Smooth muscle cell of the brain vasculature (primary cell): ENCODE data around the gene C16orf54.
"Not testable (repeated sequence)": the region's sequence is repeated elsewhere in the genome, so short reads cannot be mapped to it uniquely, and the experiment has no call there.

Source experiments
- DNase-seq: peaks from one replicate; pipeline ENCODE4 v3.0.0-alpha.2; 2012; ENCODE audit warnings: low read depth, low spot score

The C16orf54 gene

DNA sequence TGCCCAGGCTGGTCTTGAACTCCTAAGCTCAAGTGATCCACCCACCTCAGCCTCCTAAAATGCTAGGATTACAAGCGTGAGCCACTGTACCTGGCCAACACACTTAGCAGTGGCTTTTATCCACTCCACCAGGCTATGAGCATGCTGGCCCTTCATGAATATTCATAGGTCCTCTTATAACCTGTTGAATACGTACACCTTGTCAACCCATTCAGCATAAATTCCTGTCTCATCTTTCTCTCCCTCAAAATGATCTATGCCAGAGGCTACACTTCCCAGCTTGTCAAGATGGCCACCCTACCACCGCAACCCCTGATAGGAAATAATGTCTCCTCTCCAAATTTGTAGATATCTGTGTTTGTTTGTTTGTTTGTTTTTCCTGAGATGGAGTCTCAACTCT, 21.3 kb upstream of the C16orf54 start:
- DNase-seq = no peak

DNA sequence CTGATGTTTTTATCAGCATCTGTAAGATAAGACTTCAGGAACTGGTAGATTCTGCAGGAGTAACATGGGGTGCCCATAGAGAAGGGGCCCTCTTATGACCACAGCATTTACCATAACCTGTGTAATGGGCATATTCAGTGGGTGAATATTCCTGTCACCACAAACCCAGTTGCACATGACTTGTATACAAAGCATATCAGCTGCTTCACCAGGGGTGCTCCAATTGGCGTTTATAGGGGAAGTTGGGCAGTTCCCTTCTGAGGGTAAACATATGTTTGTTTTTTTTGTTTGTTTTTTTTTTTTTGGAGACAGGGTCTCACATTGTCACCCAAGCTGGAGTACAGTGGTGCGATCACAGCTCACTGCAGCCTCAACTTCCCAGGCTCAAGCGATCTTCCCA, 20.8 kb upstream of the C16orf54 start:
- no peak for DNase-seq

DNA sequence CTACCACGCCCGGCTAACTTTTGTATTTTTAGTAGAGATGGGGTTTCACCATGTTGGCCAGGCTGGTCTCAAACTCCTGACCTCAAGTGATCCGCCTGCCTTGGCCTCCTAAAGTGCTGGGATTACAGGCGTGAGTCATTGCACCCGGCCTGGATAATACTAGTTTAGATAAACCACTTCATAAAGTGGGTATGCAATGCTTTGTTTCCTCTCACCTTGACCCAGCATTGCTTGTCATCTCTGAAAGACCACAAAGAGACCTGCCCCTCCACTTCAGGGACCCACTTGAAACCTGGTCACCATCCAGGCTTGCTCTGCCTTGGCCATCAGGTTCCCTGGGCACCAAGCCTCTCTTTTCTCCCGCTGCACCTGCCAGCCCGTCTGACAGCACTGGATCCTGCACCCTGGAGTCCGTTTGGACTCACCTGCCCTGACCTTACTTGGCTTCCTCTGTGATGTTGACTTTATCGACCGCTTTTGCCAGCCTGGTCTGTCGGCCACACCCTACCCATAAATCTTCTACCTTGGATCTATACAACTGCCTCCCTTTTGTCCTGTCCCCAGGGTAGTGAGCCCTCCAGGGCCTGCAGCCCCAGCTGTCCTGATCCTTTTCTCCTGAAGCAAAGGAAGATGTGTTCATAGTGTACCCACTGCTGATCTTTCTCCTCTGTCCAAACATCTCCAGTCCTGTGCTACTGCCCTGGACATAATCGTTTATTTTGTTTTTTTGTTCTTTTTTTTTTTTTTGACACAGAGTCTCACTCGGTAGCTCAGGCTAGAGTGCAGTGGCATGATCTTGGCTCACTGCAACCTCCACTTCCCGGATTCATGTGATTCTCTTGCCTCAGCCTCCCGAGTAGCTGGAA, 19.6 kb upstream of the C16orf54 start:
- no peak for DNase-seq

DNA sequence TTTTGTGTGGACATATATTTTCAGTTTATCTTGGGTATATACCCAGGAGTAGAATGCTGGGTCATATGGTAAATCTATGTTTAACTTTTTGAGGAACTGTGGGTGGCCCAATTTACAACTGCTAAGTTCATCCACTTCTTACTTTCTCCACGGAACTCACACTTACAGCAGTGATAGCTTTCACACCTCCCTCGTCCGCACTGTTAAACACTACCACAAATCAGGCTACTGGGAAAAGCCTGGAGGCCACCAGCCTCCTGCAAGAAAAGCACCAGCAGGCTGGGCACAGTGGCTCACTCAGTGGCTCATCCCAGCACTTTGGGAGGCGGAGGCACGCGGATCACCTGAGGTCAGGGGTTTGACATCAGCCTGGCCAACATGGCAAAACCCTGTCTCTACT, 17.5 kb upstream of the C16orf54 start:
- no peak for DNase-seq

DNA sequence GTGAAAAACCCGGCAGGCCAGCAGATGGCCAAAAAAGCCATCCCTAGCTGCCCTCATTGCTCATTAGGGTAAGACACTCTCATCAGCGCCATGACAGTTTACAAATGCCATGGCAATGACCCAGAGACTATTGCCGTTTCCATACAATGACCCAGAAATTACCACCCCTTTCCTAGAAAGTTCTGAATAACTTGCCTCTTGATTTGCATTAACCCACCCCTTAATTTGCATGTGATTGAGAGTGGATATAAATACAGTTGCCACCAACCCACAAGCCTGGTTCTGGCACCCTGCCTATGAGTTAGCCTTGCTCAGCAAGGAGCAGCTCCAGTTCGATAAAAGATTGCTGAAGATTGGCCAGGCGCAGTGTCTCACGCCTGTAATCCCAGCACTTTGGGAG, 16.1 kb upstream of the C16orf54 start:
- no peak for DNase-seq

DNA sequence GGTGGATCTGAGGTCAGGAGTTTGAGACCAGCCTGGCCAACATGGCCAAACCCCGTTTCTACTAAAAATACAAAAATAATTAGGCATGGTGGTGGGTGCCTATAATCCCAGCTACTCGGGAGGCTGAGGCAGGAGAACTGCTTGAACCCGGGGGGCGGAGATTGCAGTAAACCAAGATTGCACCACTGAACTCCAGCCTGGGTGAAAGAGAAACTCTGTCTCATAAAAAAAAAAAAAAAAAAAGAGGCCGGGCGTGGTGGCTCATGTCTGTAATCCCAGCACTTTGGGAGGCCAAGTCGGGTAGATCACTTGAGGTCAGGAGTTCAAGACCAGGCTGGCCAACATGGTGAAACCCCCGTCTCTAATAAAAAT, 15.5 kb upstream of the C16orf54 start:
- not testable (repeated sequence) for DNase-seq

DNA sequence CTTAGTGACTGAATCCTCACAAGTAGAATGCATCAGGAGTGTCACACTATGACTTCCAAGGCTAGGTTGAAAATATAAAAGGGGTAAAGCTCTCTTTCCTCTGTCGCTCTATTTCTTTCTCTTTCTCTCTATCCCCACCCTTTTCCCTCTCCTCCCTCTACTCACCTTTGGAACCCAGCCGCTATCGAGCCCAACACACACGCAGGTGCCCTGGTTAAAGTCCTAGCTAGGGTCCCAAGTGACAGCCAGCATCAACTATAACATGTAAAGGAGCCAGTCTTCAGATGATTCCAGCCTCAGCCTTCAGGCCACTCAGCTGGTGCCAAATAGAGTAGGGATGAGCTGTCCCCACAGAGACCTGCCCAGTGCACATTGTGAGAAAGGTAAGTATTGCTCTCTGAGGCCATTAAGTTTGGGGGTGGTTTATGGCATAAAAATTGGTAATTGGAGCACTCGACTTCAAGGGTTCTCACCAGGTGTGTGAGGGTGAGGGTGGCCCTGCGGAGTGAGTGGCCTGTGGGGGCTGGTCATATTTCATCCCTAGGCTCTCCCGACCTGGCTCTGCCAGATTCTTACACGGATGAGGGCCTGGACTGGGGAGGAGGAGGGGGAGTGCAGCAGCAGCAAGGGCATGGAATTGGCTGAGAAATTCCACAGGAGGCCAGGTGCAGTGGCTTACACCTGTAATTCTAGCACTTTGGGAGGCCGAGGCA, 14.9 kb upstream of the C16orf54 start:
- DNase-seq = no peak

DNA sequence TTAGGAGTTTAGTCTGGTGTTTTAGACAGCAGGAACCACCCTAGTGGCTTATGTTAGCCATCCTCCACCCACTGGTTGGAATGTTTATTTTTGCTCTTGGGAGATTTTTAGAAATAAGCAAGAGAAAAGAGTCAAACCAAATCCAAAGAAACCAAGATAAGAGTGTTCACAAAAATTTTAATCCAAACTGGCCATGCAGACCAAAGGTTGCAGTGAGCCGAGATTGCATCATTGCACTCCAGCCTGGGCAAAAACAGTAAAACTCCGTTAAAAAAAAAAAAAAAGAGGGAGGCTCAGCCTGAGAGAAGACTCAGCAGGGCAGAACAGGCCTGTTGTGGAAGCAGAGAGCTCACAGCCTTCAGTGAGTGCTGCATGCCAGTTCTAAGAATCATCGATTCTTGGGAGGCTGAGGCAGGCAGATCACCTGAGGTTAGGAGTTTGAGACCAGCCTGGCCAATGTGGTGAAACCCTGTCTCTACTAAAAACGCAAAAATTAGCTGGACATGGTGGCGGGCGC, 12.2 kb upstream of the C16orf54 start:
- DNase-seq = no peak

DNA sequence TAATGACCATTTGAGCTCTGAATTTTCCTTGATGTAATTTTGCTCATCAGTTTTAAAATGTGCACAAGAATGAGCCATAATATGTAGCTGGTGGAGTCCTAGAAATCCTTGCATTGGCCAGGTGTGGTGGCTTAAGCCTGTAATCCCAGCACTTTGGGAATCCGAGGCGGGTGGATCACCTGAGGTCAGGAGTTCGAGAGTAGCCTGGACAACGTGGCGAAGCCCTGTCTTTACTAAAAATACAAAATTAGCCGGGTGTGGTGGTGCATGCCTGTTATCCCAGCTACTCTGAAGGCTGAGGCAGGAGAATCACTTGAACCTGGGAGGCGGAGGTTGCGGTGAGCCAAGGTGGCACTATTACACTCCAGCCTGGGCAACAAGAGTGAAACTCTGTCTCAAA, 11.3 kb upstream of the C16orf54 start:
- not testable (repeated sequence) for DNase-seq

DNA sequence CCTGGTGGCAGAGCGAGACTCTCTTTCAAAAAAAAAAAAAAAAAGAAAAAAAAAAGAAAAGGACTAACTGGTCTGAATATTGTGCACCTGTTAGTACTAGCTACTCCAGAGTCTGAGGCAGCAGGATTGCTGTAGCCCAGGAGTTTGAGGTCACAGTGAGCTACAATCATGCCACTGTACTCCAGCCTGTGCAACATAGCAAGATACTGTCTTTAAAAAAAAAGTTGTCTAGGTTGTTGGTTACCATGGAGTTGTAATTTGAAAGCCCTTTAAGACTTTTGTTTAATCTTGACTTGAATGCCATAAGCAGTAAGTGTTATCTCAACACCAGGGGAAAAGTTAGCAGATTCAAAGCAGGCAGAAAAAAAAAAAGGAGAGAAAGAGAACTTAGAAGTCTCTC, 10.9 kb upstream of the C16orf54 start:
- DNase-seq = no peak

DNA sequence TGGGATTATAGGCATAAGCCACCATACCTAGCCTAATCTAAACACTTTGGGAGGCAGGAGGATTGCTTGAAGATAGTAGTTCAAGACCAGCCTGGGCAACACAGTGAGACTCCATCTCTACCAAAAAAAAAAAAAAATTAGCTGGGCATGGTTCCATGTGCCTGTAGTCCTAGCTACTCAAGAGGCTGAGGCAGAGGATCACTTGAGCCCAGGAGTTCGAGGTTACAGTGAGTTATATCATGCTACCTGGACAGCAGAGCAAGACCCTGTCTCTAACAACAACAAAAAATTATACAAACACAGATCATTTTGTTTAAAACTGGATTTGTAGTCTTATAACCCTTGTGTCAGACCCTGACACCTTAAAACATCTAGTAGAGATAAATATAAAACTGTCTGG, 7.7 kb upstream of the C16orf54 start:
- no peak for DNase-seq

DNA sequence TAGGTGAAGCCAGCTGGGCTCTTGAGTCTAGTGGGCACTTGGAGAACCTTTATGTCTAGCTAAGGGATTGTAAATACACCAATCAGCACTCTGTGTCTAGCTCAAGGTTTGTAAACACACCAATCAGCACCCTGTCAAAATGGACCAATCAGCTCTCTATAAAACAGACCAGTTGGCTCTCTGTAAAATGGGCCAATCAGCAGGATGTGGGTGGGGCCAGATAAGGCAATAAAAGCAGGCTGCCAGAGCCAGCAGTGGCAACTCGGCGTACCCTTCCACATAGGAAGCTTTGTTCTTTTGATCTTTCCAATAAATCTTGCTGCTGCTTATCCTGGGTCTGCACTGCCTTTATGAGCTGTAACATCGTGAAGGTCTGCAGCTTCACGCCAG, 3.0 kb upstream of the C16orf54 start:
- not testable (repeated sequence) for DNase-seq

DNA sequence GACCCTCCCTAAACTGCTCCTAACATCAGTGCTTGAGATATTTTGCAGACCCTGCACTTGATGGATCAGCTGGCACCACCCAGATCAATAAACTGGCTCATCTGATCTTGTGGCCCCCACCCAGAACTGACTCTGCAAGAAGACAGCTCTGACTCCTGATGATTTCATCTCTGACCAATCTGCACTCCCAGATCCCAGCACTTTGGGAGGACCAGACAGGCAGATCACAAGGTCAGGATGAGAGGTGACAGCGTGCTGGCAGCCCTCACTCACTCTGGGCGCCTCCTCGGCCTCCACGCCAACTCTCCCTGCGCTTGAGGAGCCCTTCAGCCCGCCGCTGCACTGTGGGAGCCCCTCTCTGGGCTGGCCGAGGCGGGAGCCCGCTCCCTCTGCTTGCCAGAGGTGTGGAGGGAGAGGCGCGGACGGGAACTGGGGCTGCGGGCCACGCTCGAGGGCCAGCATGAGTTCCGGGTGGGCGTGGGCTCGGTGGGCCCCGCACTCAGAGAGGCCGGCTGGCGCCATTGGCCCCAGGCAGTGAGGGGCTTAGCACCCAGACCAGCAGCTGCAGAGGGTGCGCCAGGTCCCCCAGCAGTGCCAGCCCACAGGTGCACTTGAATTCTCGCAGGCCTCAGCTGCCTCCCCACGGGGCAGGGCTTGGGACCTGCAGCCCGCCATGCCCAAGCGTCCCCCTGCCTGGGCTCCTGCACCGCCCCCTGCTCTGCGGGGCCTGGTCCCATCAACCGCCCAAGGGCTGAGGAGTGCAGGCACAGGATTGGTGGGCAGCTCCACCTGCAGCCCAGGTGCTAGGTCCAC, 2.4 kb upstream of the C16orf54 start:
- no peak for DNase-seq

DNA sequence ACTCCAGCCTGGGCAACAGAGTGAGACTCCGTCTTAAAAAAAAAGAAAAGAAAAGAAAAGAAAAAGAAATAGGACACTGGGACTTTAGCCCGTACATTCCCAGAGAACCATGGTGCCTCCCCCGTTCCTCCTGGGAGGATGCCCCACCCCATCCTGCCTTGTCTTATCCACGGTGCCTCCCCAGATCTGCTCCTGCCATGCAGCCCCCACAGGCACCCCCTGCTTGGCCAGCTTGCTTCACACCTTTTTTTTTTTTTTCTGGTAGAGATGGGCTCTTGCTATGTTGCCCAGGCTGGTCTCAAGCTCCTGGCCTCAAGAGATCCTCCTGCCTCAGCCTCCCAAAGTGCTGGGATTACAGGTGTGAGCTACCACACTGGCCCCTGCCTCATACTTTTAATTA, 728 bp upstream of the C16orf54 start:
- DNase-seq = not testable (repeated sequence)

DNA sequence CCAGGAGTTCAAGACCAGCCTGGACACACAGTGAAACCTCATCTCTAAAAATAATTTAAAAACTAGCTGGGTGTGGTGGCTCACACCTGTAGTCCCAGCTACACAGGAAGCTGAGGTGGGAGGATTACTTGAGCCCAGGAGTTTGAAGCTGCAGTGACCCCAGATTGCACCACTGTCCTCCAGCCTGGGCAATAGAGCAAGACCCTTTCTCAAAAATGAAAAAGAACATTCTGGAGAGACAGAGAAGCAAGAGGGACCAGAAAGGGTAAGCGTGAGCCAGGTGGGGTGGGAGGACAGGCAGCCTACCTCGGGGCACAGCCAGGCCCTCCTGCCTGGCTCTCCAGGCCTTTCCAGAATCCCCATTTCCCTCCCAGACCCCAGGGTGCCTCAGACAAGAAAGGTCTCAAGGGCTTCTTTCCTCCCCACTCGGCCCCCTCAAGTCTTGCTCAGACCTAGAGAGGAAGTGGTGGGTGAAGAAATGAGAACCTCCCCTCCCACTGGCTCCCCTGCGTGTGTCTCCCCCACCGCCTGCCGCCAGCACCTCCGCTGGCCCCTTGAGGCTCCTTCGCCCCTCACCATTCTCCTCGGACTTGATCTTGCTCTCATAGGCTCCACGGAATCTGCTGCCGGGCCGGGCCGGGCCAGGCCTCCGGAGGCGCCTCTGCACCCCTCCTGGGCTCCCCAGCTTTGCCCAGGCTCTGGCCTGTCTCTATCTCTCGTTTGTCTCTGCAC, 503 bp downstream of the C16orf54 start:
- DNase-seq = no peak

DNA sequence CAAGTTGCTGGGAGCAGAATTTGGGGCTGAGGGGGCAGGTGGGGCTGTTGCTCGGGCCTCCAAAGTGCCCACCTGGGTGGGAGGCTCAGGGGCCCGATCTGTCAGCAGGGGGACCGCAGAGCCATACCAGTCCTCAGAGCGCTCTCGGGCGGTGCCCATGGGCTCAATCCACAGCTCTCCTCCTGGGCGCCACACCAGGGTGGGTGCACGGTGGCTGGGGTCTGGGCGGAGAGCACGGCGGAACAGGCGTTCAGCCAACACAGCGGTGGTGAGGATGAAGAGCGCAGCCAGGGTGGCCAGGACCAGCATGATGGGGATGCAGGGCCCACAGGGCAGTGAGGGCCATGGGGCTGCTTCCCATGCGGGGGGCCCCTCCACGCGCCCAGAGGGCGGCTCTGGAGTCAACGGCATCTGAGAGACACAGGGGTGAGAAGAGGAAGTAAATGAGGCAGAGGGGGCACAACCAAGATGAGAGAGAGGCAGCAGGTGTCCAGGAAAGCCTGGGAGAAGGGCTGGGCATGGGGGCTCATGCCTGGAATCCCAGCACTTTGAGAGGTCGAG, 1.2 kb downstream of the C16orf54 start:
- DNase-seq = no peak

DNA sequence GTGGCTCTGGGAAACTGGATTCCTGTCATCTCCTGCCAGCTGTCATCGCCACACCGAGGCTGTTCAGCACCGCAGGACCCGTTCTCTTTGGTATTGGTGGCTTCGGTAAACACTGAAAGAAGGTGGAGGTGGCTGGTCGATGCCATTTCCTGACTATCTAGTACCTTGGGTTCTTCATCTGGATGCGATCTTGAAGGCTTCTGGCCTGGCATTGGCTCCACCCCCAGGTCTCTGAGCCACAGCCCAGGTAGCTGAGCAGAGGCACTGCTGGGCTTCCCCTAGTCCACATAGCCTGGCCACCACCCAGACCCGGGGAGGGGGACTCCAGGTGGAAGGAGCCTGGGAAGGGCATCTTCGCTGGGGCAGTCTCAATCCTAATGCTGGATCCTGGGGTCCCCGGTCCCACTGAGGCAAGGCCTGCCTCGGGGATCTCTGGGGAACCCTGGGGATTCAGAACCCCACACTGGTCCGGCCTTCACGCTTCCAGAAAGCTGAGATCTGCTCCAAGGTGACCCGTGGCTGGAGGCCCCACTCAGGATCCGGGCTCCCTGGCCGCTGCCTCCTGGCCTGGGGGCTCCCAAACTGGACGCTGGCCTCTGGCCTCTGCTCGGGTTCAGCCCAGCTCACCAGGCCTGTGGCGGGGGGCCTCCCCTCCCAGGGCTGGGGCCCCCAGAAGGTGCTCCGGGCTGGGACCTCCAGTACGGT, 1.8 kb downstream of the C16orf54 start:
- no peak for DNase-seq

DNA sequence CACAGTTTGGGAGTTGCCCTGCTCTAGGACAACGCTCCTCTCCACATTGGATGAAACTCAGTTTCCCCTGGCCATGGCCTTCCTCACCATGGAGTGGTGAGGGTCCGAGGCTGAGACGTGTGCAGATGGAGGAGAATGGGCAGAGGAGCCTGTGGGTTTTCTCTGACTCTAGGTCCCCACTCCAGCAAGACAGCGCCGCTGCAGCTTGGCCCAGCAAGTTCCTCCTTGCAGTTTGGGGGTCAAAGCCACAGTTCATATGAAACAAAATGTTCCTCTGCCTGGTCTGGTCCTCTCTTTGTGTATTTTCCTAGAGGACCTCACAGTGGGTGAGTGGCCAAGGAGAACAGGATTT, 2.3 kb downstream of the C16orf54 start:
- DNase-seq = no peak

DNA sequence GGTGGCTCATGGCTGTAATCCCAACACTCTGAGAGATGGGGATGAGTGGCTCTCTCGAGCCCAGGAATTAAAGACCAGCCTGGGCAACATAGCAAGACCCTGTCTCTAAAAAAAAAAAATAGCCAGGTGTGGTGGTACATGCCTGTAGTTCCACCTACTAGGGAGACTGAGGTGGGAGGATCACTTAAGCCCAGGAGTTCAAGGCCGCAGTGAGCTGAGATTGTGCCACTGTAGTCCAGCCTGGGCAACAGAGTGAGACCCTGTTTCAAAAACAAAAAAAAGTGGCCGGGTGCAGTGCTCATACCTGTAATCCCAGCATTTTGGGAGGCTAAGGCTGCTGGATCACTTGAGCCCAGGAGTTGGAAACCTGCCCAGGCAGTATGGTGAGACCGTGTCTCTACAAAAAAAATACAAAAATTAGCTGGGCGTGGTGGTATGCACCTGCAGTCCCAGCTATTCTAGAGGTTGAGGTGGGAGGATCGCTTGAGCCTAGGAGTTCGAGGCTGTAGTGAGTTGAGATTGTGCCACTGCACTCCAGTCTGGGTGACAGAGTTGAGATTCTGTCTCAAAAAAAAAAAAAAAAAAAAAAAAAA, 3.0 kb downstream of the C16orf54 start:
- DNase-seq = no peak

DNA sequence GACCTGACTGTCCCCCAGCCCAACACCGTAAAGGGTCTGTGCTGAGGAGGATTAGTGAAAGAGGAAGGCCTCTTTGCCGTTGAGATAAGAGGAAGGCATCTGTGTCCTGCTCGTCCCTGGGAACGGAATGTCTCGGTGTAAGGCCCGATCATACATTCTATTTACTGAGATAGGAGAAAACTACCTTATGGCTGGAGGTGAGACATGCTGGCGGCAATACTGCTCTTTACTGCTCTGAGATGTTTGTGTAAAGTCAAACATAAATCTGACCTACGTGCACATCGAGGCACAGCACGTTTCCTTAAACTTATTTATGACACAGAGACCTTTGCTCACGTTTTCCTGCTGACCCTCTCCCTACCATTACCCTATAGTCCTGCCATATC, 5.2 kb downstream of the C16orf54 start:
- DNase-seq = not testable (repeated sequence)
